ENCODE results near the gene GNB1L.

GNB1L gene

GRCh38 chr22:19891317-19892256 lies 36.9 kb upstream of the GNB1L start:
- peaks cover 26% of the 10 kb centered on the region for H3K4me1 ChIP-seq (ENCODE audit: low read length)
- H4K20me1 ChIP-seq (ENCODE audit: insufficient read depth, low read length) = no peaks in the 10 kb centered on the region
- H3K79me2 ChIP-seq (ENCODE audit: low read length) = no peaks in the 10 kb centered on the region
- H3K9me3 ChIP-seq (replicated peaks; ENCODE audit: insufficient read depth, low read length) = no peaks in the 10 kb centered on the region
- peak overlapping the region; percentile 99 for H3K4me2 ChIP-seq (ENCODE audit: low read depth, low read length)
- H3K4me3 ChIP-seq (ENCODE audit: low read length) = peak overlapping the region; percentile 62
- no peaks in the 10 kb centered on the region for H3K9me2 ChIP-seq (replicated peaks; ENCODE audit: insufficient read depth, low read length)
- peak; percentile 94 for DNase-seq
- peak overlapping the region; percentile 67 for H3K9ac ChIP-seq (ENCODE audit: low read length)
- TF ChIP-seq EZH2 (optimal IDR thresholded peaks at IDR 0.05; ENCODE audit: low read depth, low read length) = no peak
- no peak for TF ChIP-seq CTCF (IDR thresholded peaks at IDR 0.05; ENCODE audit: low read length)
- TF ChIP-seq EZH2phosphoT487 (IDR thresholded peaks at IDR 0.05; ENCODE audit: low read length) = no peak
- peak overlapping the region; percentile 95 for H3K27ac ChIP-seq (ENCODE audit: low read length)
- H2AFZ ChIP-seq (ENCODE audit: low read length) = peak overlapping the region; percentile 96
- no peaks in the 10 kb centered on the region for H3K27me3 ChIP-seq (replicated peaks; ENCODE audit: insufficient read depth, low read length)
- no peaks in the 10 kb centered on the region for H3K36me3 ChIP-seq (replicated peaks; ENCODE audit: insufficient read depth, low read length)
- H3F3A ChIP-seq (ENCODE audit: insufficient read depth, low read length) = peaks cover 17% of the 10 kb centered on the region

GRCh38 chr22:19890502-19891316 lies 36.0 kb upstream of the GNB1L start:
- DNase-seq = no peak
- H3K9me3 ChIP-seq (replicated peaks; ENCODE audit: insufficient read depth, low read length) = no peaks in the 10 kb centered on the region
- H3K36me3 ChIP-seq (replicated peaks; ENCODE audit: insufficient read depth, low read length) = no peaks in the 10 kb centered on the region
- no peaks in the 10 kb centered on the region for H3K79me2 ChIP-seq (ENCODE audit: low read length)
- H3K4me1 ChIP-seq (ENCODE audit: low read length) = peaks cover 26% of the 10 kb centered on the region
- peaks cover 17% of the 10 kb centered on the region for H3F3A ChIP-seq (ENCODE audit: insufficient read depth, low read length)
- H3K27me3 ChIP-seq (replicated peaks; ENCODE audit: insufficient read depth, low read length) = no peaks in the 10 kb centered on the region
- no peaks in the 10 kb centered on the region for H3K9me2 ChIP-seq (replicated peaks; ENCODE audit: insufficient read depth, low read length)
- no peak for TF ChIP-seq EZH2 (optimal IDR thresholded peaks at IDR 0.05; ENCODE audit: low read depth, low read length)
- TF ChIP-seq EZH2phosphoT487 (IDR thresholded peaks at IDR 0.05; ENCODE audit: low read length) = no peak
- no peak for TF ChIP-seq CTCF (IDR thresholded peaks at IDR 0.05; ENCODE audit: low read length)
- peak overlapping the region; percentile 96 for H2AFZ ChIP-seq (ENCODE audit: low read length)
- peak overlapping the region; percentile 62; the same call in 1 of the 2 replicates for H3K4me3 ChIP-seq (ENCODE audit: low read length)
- peak overlapping the region; percentile 95; the same call in 1 of the 2 replicates for H3K27ac ChIP-seq (ENCODE audit: low read length)
- H3K4me2 ChIP-seq (ENCODE audit: low read depth, low read length) = peak overlapping the region; percentile 99
- no peaks in the 10 kb centered on the region for H4K20me1 ChIP-seq (ENCODE audit: insufficient read depth, low read length)
- peak overlapping the region; percentile 67 for H3K9ac ChIP-seq (ENCODE audit: low read length)

GRCh38 chr22:19889951-19890350 lies 35.3 kb upstream of the GNB1L start:
- Histone ChIP-seq H2AFZ (ENCODE audit: low read length) (no peak overlapping the region), H3K9ac (ENCODE audit: low read length) (no peak overlapping the region), H3F3A (ENCODE audit: insufficient read depth, low read length) (peaks cover 17% of the 10 kb centered on the region), H3K36me3 (replicated peaks; ENCODE audit: insufficient read depth, low read length) (no peaks in the 10 kb centered on the region), H3K4me1 (ENCODE audit: low read length) (peaks cover 26% of the 10 kb centered on the region), H3K4me2 (ENCODE audit: low read depth, low read length) (no peak overlapping the region), H3K27me3 (replicated peaks; ENCODE audit: insufficient read depth, low read length) (no peaks in the 10 kb centered on the region), H3K79me2 (ENCODE audit: low read length) (no peaks in the 10 kb centered on the region), H3K4me3 (ENCODE audit: low read length) (no peak overlapping the region), H3K9me2 (replicated peaks; ENCODE audit: insufficient read depth, low read length) (no peaks in the 10 kb centered on the region), H3K9me3 (replicated peaks; ENCODE audit: insufficient read depth, low read length) (no peaks in the 10 kb centered on the region), H3K27ac (ENCODE audit: low read length) (no peak overlapping the region), H4K20me1 (ENCODE audit: insufficient read depth, low read length) (no peaks in the 10 kb centered on the region)
- DNase-seq = no peak
- TF ChIP-seq EZH2phosphoT487 (IDR thresholded peaks at IDR 0.05; ENCODE audit: low read length) (no peak), EZH2 (optimal IDR thresholded peaks at IDR 0.05; ENCODE audit: low read depth, low read length) (no peak)
